Transverse colon (tissue), 4 donors: ENCODE measurements around the gene TIMP3.

ENCODE experiments used
- EP300 ChIP-seq: sonication (generic); formaldehyde crosslinking; IDR thresholded peaks from one replicate; pipeline ENCODE4 v1.6.1; 2017; ENCODE audit warnings: antibody characterized with exemption, low read depth
- POLR2AphosphoS5 ChIP-seq, 3 donors: sonication (generic); formaldehyde crosslinking; IDR thresholded peaks; one replicate each; pipeline ENCODE4 v1.6.1; 2016; ENCODE audit warnings: antibody characterized with exemption in 3 of 3
- TF ChIP-seq, protein P1 (sequence below), 5 experiments: fragments of 200-600 bp in 3 of 5; fragments of 450-650 bp in 2 of 5; sonication (generic) in 3 of 5; IDR thresholded peaks; 1 replicate in 2 of 5; 2 replicates in 3 of 5; pipeline ENCODE4 v1.5.1; 2016 to 2017; ENCODE audit warnings: antibody characterized with exemption in 5 of 5, inconsistent platforms in 3 of 5, mild to moderate bottlenecking in 2 of 5, moderate library complexity in 1 of 5

DNA sequence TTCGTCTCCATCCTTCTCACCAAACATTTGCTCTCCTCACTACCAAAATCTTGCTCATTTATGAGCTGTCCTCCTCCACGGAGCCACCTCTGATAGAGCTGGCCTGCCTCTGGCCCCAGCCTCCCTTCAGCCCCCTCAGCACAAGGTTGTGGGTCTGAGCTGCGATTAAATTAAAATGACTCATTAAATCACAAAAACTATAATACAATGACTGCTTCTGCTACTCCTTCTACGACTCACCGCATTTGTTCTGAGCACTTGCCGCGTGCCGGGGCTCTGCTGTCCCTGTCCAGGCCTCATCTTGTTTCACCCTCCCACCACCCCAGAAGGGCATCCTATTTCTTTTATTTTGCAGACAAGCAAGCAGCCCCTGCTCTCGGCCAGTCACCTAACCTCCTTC, 49.2 kb upstream of the TIMP3 start:
- no peak for TF ChIP-seq EP300
- TF ChIP-seq, protein P1, sequence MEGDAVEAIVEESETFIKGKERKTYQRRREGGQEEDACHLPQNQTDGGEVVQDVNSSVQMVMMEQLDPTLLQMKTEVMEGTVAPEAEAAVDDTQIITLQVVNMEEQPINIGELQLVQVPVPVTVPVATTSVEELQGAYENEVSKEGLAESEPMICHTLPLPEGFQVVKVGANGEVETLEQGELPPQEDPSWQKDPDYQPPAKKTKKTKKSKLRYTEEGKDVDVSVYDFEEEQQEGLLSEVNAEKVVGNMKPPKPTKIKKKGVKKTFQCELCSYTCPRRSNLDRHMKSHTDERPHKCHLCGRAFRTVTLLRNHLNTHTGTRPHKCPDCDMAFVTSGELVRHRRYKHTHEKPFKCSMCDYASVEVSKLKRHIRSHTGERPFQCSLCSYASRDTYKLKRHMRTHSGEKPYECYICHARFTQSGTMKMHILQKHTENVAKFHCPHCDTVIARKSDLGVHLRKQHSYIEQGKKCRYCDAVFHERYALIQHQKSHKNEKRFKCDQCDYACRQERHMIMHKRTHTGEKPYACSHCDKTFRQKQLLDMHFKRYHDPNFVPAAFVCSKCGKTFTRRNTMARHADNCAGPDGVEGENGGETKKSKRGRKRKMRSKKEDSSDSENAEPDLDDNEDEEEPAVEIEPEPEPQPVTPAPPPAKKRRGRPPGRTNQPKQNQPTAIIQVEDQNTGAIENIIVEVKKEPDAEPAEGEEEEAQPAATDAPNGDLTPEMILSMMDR (IDR thresholded peaks at IDR 0.05): no peak
- TF ChIP-seq POLR2AphosphoS5 (IDR thresholded peaks at IDR 0.05): no peak
